B cell (primary cell): ENCODE data around the gene SLC35F3. TPM values are rescaled to one million over a fixed set of nuclear protein-coding genes. Genes with fewer than 3 reads are reported as not detected.

Experiments used
- ATAC-seq: fragments of 200-7000 bp; cut with Tn5 transposase; one replicate; pipeline ENCODE4 v1.10.0; 2021; ENCODE audit warnings: low read depth, mild to moderate bottlenecking, moderate number of reproducible peaks, moderate library complexity
- CTCF ChIA-PET: fragments of 350-600 bp; sonication (Branson Sonifier 250); formaldehyde crosslinking; loops from one replicate; lab custom pipeline; 2021; ENCODE audit warnings: antibody characterized with exemption, inconsistent platforms; lab: Charles Lee
- POLR2A ChIA-PET: fragments of 350-600 bp; sonication (Branson Sonifier 250); formaldehyde crosslinking; loops from one replicate; lab custom pipeline; 2021; ENCODE audit warnings: antibody characterized with exemption; lab: Charles Lee
- DNase-seq: peaks from one replicate; pipeline ENCODE4 v3.0.0; 2013
- H2AFZ ChIP-seq: 2 replicates; pipeline ENCODE4 v1.6.1; 2012; ENCODE audit warnings: mild to moderate bottlenecking, low read depth, low read length; ENCODE audit not compliant: insufficient read depth, poor library complexity, severe bottlenecking
- H3K27ac ChIP-seq, 2 donors: 1 replicate in 1 of 2; 2 replicates in 1 of 2; pipeline ENCODE4 v1.5.1; 2012 to 2013; ENCODE audit warnings: low read length in 2 of 2, mild to moderate bottlenecking in 2 of 2, moderate library complexity in 1 of 2
- H3K27me3 ChIP-seq, 4 experiments: fragments of 200-600 bp in 1 of 4; sonication (generic) in 1 of 4; replicated peaks in 1 of 4; 1 replicate in 2 of 4; 2 replicates in 2 of 4; pipeline versions ENCODE4 v1.6.1 to v1.7.0; 2013 to 2016; ENCODE audit warnings: low read length in 3 of 4, mild to moderate bottlenecking in 2 of 4, mixed read lengths in 1 of 4, moderate library complexity in 1 of 4; ENCODE audit not compliant: insufficient read depth in 4 of 4, control insufficient read depth in 3 of 4; ENCODE audit errors: control extremely low read depth in 1 of 4
- H3K36me3 ChIP-seq, 2 experiments: replicated peaks in 1 of 2; 1 replicate in 1 of 2; 2 replicates in 1 of 2; pipeline versions ENCODE4 v1.6.1 to v1.7.1; 2013; ENCODE audit warnings: low read length in 1 of 2; ENCODE audit not compliant: insufficient read depth in 2 of 2, control insufficient read depth in 1 of 2; ENCODE audit errors: control extremely low read depth in 1 of 2, extremely low read depth in 1 of 2
- H3K4me1 ChIP-seq, 2 donors: fragments of 200-600 bp in 1 of 2; sonication (generic) in 1 of 2; 1 replicate in 1 of 2; 2 replicates in 1 of 2; pipeline versions ENCODE4 v1.5.1 to v1.6.1; 2013 to 2017; ENCODE audit warnings: low read length in 2 of 2; ENCODE audit not compliant: control insufficient read depth in 2 of 2, insufficient read depth in 2 of 2
- H3K4me2 ChIP-seq: replicated peaks from 2 replicates; pipeline ENCODE3; 2012; ENCODE audit warnings: mild to moderate bottlenecking, low read depth, low read length; ENCODE audit not compliant: poor library complexity, severe bottlenecking
- H3K4me3 ChIP-seq, 5 experiments: fragments of 200-600 bp in 1 of 5; sonication (generic) in 1 of 5; 1 replicate in 3 of 5; 2 replicates in 2 of 5; pipeline versions ENCODE4 v1.5.1 to v1.7.0; 2011 to 2016; ENCODE audit warnings: low read length in 4 of 5, mild to moderate bottlenecking in 4 of 5, low read depth in 2 of 5, control low read depth in 1 of 5, moderate library complexity in 1 of 5; ENCODE audit not compliant: insufficient read depth in 1 of 5; ENCODE audit errors: control extremely low read depth in 1 of 5, extremely low read depth in 1 of 5
- H3K79me2 ChIP-seq: fragments of 200-600 bp; sonication (generic); one replicate; pipeline ENCODE4 v1.6.0; 2016; ENCODE audit warnings: low read length; ENCODE audit not compliant: control insufficient read depth, insufficient read depth
- H3K9ac ChIP-seq: fragments of 200-600 bp; sonication (generic); 2 replicates; pipeline ENCODE4 v1.6.1; 2017; ENCODE audit warnings: mild to moderate bottlenecking, low read length, moderate library complexity
- H3K9me3 ChIP-seq, 3 donors: one replicate each; pipeline versions ENCODE4 v1.6.1 to v1.7.1; 2013; ENCODE audit warnings: low read length in 2 of 3; ENCODE audit not compliant: control insufficient read depth in 2 of 3, insufficient read depth in 1 of 3; ENCODE audit errors: control extremely low read depth in 1 of 3
- H4K20me1 ChIP-seq: 2 replicates; pipeline ENCODE4 v1.6.0; 2012; ENCODE audit warnings: mild to moderate bottlenecking, low read length; ENCODE audit not compliant: insufficient read depth, control insufficient read depth, poor library complexity, severe bottlenecking
- H3K27ac Mint-ChIP-seq: one replicate; pipeline ENCODE4 v1.8.0; 2021; ENCODE audit warnings: mixed read lengths
- H3K27me3 Mint-ChIP-seq: one replicate; pipeline ENCODE4 v1.8.0; 2021; ENCODE audit warnings: mixed read lengths
- H3K4me1 Mint-ChIP-seq: one replicate; pipeline ENCODE4 v1.8.0; 2021; ENCODE audit warnings: mixed read lengths
- H3K4me3 Mint-ChIP-seq: one replicate; pipeline ENCODE4 v1.8.0; 2021; ENCODE audit warnings: mixed read lengths
- H3K9me3 Mint-ChIP-seq: one replicate; pipeline ENCODE4 v1.8.0; 2022; ENCODE audit warnings: mixed read lengths; ENCODE audit not compliant: insufficient read depth
- EZH2 ChIP-seq: IDR thresholded peaks from 2 replicates; pipeline ENCODE4 v1.6.1; 2012; ENCODE audit warnings: borderline replicate concordance, low read depth, mild to moderate bottlenecking, moderate library complexity, low read length; ENCODE audit not compliant: insufficient read depth, poor library complexity, severe bottlenecking
- WGBS: methylation state at CpG from one replicate; pipeline ENCODE4 v1.1.5; 2013; ENCODE audit warnings: missing lambda C conversion rate; ENCODE audit not compliant: insufficient coverage; 5-methylcytosine and 5-hydroxymethylcytosine counted together
- intact Hi-C: fragments of 100-400 bp; cut with micrococcal nuclease; formaldehyde crosslinking; loops from one replicate; pipeline ENCODE4 v1.10.0; 2022
- polyA plus RNA-seq: library from polyadenylated mRNA; depleted of rRNA; stranded (reverse); fragments of >200 nt; gene quantifications from 2 replicates; pipeline ENCODE4 v1.2.3, GENCODE V29; 2012
- total RNA-seq, 2 donors: library from RNA; stranded (reverse); fragments of 120-200 nt in 1 of 2; gene quantifications; 1 replicate in 1 of 2; 2 replicates in 1 of 2; pipeline versions ENCODE4 v1.2.3 to v1.2.4, GENCODE V29; 2013 to 2022
- TF ChIP-seq, protein P1 (sequence below): fragments of 200-600 bp; IDR thresholded peaks from one replicate; pipeline ENCODE4 v1.8.0; 2022; ENCODE audit warnings: antibody characterized with exemption, mild to moderate bottlenecking

The SLC35F3 gene
- total and polyA plus RNA-seq, 2 donors (not counting 1 experiment from before 2014, with no cell fraction given): not detected

DNA sequence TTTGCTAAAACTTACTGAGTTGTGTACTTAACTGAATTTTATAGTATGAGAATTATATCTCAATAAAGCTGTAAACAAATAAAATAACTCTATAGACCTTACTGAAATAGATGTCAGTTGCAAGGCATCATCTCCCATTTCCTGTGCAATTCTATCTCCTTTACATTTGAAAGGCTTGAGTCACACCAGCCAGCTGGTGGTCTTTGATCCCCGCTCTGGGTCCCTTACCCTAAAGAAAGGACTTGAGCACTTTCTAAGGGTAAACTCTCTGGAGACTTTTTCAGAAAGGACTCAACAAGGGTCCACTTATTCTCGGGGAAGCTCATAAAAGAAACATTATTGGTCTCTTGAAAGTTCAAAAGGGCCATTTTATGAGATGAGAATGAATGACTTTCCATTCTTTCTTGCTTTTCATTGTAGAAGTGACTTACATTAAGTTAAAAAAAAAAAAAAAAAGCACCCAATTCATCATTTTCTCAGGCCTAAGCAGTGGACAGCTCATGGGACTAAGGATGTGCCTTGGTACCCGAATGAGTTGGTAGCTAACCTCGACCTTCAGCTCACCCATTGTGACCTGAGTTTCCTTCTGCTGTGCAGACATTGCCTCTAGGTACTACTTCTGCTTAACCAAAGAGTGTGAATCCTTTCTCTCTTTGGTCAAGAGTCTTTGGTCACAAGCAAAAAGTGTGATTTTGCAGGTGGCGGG is 321.8 kb downstream of the SLC35F3 start:
- Mint-ChIP-seq H3K4me1 (no peaks in the 10 kb centered on the region), H3K4me3 (no peak overlapping the region), H3K9me3 (no peaks in the 10 kb centered on the region), H3K27me3 (peaks cover 44% of the 10 kb centered on the region), H3K27ac (no peak overlapping the region)
- ChIA-PET POLR2A (no interaction called here), CTCF (no interaction called here)
- TF ChIP-seq EZH2: no peak
- TF ChIP-seq, protein P1, sequence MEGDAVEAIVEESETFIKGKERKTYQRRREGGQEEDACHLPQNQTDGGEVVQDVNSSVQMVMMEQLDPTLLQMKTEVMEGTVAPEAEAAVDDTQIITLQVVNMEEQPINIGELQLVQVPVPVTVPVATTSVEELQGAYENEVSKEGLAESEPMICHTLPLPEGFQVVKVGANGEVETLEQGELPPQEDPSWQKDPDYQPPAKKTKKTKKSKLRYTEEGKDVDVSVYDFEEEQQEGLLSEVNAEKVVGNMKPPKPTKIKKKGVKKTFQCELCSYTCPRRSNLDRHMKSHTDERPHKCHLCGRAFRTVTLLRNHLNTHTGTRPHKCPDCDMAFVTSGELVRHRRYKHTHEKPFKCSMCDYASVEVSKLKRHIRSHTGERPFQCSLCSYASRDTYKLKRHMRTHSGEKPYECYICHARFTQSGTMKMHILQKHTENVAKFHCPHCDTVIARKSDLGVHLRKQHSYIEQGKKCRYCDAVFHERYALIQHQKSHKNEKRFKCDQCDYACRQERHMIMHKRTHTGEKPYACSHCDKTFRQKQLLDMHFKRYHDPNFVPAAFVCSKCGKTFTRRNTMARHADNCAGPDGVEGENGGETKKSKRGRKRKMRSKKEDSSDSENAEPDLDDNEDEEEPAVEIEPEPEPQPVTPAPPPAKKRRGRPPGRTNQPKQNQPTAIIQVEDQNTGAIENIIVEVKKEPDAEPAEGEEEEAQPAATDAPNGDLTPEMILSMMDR: no peak
- no peak overlapping the region for H2AFZ ChIP-seq
- peaks cover 0 to 4% of the 10 kb centered on the region in 2 donors for H3K4me1 ChIP-seq
- no peak overlapping the region for H3K9ac ChIP-seq
- 93% methylated on average over 3 of the region's 5 CpGs for WGBS
- intact Hi-C loops: no loop called here
- peaks cover 0 to 7% (median 0%) of the 10 kb centered on the region in 4 experiments for H3K27me3 ChIP-seq
- DNase-seq: no peak
- peaks cover 0 to under 1% (median 0%) of the 10 kb centered on the region in 3 donors for H3K9me3 ChIP-seq
- no peaks in the 10 kb centered on the region for H3K79me2 ChIP-seq
- H4K20me1 ChIP-seq: no peaks in the 10 kb centered on the region
- no peak overlapping the region for H3K4me2 ChIP-seq
- ATAC-seq: no peak
- H3K4me3 ChIP-seq: no peak overlapping the region
- H3K27ac ChIP-seq: no peak overlapping the region
- no peaks in the 10 kb centered on the region for H3K36me3 ChIP-seq

DNA sequence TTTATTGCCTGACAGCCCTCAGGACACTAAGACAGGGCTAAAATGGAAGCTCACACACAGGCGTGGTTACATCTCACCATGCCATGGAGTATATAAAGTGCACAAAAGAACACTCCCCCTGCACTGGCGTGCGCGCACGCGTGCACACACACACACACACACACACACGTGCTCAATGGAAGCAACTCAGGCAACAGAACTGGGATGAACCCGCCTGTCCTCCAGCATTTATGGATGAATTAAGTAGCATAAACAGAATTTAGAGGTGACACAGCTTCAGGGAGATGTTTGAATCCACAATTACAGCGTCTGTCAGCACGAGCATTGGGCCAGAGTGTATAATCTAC is 322.3 kb downstream of the SLC35F3 start:
- H3K79me2 ChIP-seq: no peaks in the 10 kb centered on the region
- no peaks in the 10 kb centered on the region for H3K36me3 ChIP-seq
- 87% methylated on average over 3 of the region's 10 CpGs for WGBS
- H3K4me3 ChIP-seq: no peak overlapping the region
- peaks cover 0 to 4% of the 10 kb centered on the region in 2 donors for H3K4me1 ChIP-seq
- CTCF ChIA-PET: no interaction called here
- Mint-ChIP-seq H3K27ac (no peak overlapping the region), H3K4me3 (no peak overlapping the region), H3K4me1 (no peaks in the 10 kb centered on the region), H3K9me3 (no peaks in the 10 kb centered on the region), H3K27me3 (peaks cover 44% of the 10 kb centered on the region)
- no peak overlapping the region for H3K27ac ChIP-seq
- TF ChIP-seq EZH2: no peak
- TF ChIP-seq, protein P1: no peak
- H3K9ac ChIP-seq: no peak overlapping the region
- DNase-seq: no peak
- POLR2A ChIA-PET: no interaction called here
- intact Hi-C loops: no loop called here
- no peak overlapping the region for H2AFZ ChIP-seq
- no peak overlapping the region for H3K4me2 ChIP-seq
- peaks cover 0 to 6% (median 0%) of the 10 kb centered on the region in 3 donors for H3K9me3 ChIP-seq
- H4K20me1 ChIP-seq: no peaks in the 10 kb centered on the region
- peaks cover 0 to 7% (median under 1%) of the 10 kb centered on the region in 4 experiments for H3K27me3 ChIP-seq
- ATAC-seq: no peak
